Endothelial cell of umbilical vein (primary cell): ENCODE measurements around the gene MGLL. TPM values are rescaled to one million over a fixed set of nuclear protein-coding genes. Genes with fewer than 3 reads are reported as not detected.

Experiments used
- BruUV-seq: library from RNA; stranded (reverse); fragments of 400-500 nt; replicated peaks from 2 replicates; lab custom pipeline; 2021; lab: Mats Ljungman, UMichigan
- CTCF ChIA-PET: fragments of 300-600, 350-600 bp; sonication (Branson Sonifier 250); formaldehyde crosslinking; loops from one replicate; lab custom pipeline; 2021; ENCODE audit warnings: antibody characterized with exemption, inconsistent platforms; lab: Charles Lee
- POLR2A ChIA-PET: fragments of 300-600, 350-600 bp; sonication (Branson Sonifier 250); formaldehyde crosslinking; loops from one replicate; lab custom pipeline; 2021; ENCODE audit warnings: antibody characterized with exemption, inconsistent platforms; lab: Charles Lee
- DNase-seq: peaks from one replicate; pipeline ENCODE4 v3.0.0-alpha.2; 2011; ENCODE audit warnings: low read depth, low spot score
- FAIRE-seq: peaks from 2 replicates; lab custom pipeline; 2011; peaks lifted over from hg19 to GRCh38; lab: Jason Lieb, UNC
- H2AFZ ChIP-seq: 2 replicates; pipeline ENCODE4 v1.6.0; 2012; ENCODE audit warnings: low read depth, low read length, control low read depth, inconsistent platforms
- H3K27ac ChIP-seq: 2 replicates; pipeline ENCODE4 v1.5.1; 2011; ENCODE audit warnings: low read depth, mild to moderate bottlenecking, control low read depth, low read length, moderate library complexity; ENCODE audit not compliant: insufficient read depth
- H3K27me3 ChIP-seq, 2 experiments: 2 replicates each; pipeline versions ENCODE4 v1.6.0 to v1.6.1; 2011; ENCODE audit warnings: low read length in 2 of 2, mixed read lengths in 1 of 2; ENCODE audit not compliant: control insufficient read depth in 2 of 2, insufficient read depth in 2 of 2
- H3K36me3 ChIP-seq, 2 experiments: 2 replicates in 1 of 2; 3 replicates in 1 of 2; pipeline ENCODE4 v1.5.1; 2011; ENCODE audit warnings: low read length in 2 of 2, mild to moderate bottlenecking in 1 of 2, moderate library complexity in 1 of 2; ENCODE audit not compliant: control insufficient read depth in 2 of 2, insufficient read depth in 2 of 2; ENCODE audit errors: extremely low read depth in 1 of 2
- H3K4me1 ChIP-seq: 3 replicates; pipeline ENCODE4 v1.5.1; 2011; ENCODE audit warnings: mild to moderate bottlenecking, low read length; ENCODE audit not compliant: control insufficient read depth, insufficient read depth; ENCODE audit errors: extremely low read depth
- H3K4me2 ChIP-seq: 2 replicates; pipeline ENCODE4 v1.6.1; 2011; ENCODE audit warnings: low read length, control low read depth, mixed read lengths; ENCODE audit not compliant: insufficient read depth
- H3K4me3 ChIP-seq, 3 experiments: fragments of 200-600 bp in 1 of 3; sonication (generic), shearing (Covaris generic) in 1 of 3; replicated peaks in 1 of 3; 2 replicates each; pipeline ENCODE4 v1.5.1; 2011 to 2016; ENCODE audit warnings: control low read depth in 3 of 3, low read length in 3 of 3, mild to moderate bottlenecking in 2 of 3, inconsistent platforms in 1 of 3, low read depth in 1 of 3, moderate library complexity in 1 of 3; ENCODE audit not compliant: insufficient read depth in 1 of 3
- H3K79me2 ChIP-seq: 2 replicates; pipeline ENCODE4 v1.6.0; 2012; ENCODE audit warnings: low read length, inconsistent platforms; ENCODE audit not compliant: control insufficient read depth, insufficient read depth
- H3K9ac ChIP-seq: replicated peaks from 2 replicates; pipeline ENCODE3; 2011; ENCODE audit warnings: low read length, control low read depth; ENCODE audit not compliant: insufficient read depth; ENCODE audit errors: extremely low read depth
- H3K9me1 ChIP-seq: replicated peaks from 3 replicates; pipeline ENCODE4 v1.6.0; 2011; ENCODE audit warnings: mild to moderate bottlenecking, low read length; ENCODE audit not compliant: control insufficient read depth, insufficient read depth; ENCODE audit errors: extremely low read depth
- H3K9me3 ChIP-seq: replicated peaks from 2 replicates; pipeline ENCODE4 v1.5.1; 2012; ENCODE audit warnings: low read length, inconsistent platforms; ENCODE audit not compliant: control insufficient read depth, insufficient read depth
- H4K20me1 ChIP-seq: replicated peaks from 2 replicates; pipeline ENCODE3; 2011; ENCODE audit warnings: mild to moderate bottlenecking, low read length; ENCODE audit not compliant: control insufficient read depth, insufficient read depth; ENCODE audit errors: extremely low read depth
- CTCF ChIP-seq, 2 donors: IDR thresholded peaks; 1 replicate in 1 of 2; 2 replicates in 1 of 2; pipeline ENCODE4 v1.5.1; 2011; ENCODE audit warnings: low read length in 2 of 2, mild to moderate bottlenecking in 2 of 2, moderate library complexity in 2 of 2, control low read depth in 1 of 2, inconsistent platforms in 1 of 2, low read depth in 1 of 2; ENCODE audit not compliant: insufficient read depth in 1 of 2; ENCODE audit errors: extremely low read depth in 1 of 2
- EZH2 ChIP-seq: IDR thresholded peaks from 2 replicates; pipeline ENCODE4 v1.6.1; 2012; ENCODE audit warnings: borderline replicate concordance, low read depth, mild to moderate bottlenecking, moderate library complexity, low read length, inconsistent platforms; ENCODE audit not compliant: severe bottlenecking
- FOS ChIP-seq: IDR thresholded peaks from 2 replicates; pipeline ENCODE4 v1.6.1; 2011; ENCODE audit warnings: mild to moderate bottlenecking, low read length, moderate library complexity, borderline replicate concordance; ENCODE audit not compliant: insufficient read depth
- GATA2 ChIP-seq: IDR thresholded peaks from 2 replicates; pipeline ENCODE4 v1.7.0; 2011; ENCODE audit warnings: low read depth, mild to moderate bottlenecking, moderate library complexity, mixed read lengths, low read length; ENCODE audit not compliant: insufficient read length, insufficient read depth
- JUN ChIP-seq: IDR thresholded peaks from 2 replicates; pipeline ENCODE4 v1.6.1; 2011; ENCODE audit warnings: borderline replicate concordance, low read depth; ENCODE audit not compliant: insufficient read length, insufficient read depth
- MYC ChIP-seq: IDR thresholded peaks from one replicate; pipeline ENCODE4 v1.6.1; 2011; ENCODE audit warnings: mild to moderate bottlenecking, low read depth, low read length
- POLR2A ChIP-seq: IDR thresholded peaks from 2 replicates; pipeline ENCODE4 v1.6.1; 2012; ENCODE audit warnings: low read depth, mild to moderate bottlenecking, control low read depth, low read length
- POLR2AphosphoS5 ChIP-seq: IDR thresholded peaks from 2 replicates; pipeline ENCODE4 v1.6.1; 2012; ENCODE audit warnings: low read depth, mild to moderate bottlenecking, control low read depth, low read length, moderate library complexity; ENCODE audit not compliant: insufficient read depth
- dilution Hi-C: fragments of 300-500 bp; cut with MboI; formaldehyde crosslinking; loops from one replicate; pipeline ENCODE4 v1.15.0; 2019; ENCODE audit warnings: low sequenced_read_pairs; ENCODE audit not compliant: extremely low pct_ligation_motif_present
- intact Hi-C: fragments of 100-400 bp; cut with micrococcal nuclease; formaldehyde crosslinking; loops from one replicate; pipeline ENCODE4 v1.10.0; 2022
- polyA plus RNA-seq, 4 experiments: library from polyadenylated mRNA; depleted of rRNA in 3 of 4; stranded (reverse) in 3 of 4; unstranded in 1 of 4; fragments of >200 nt; gene quantifications; 2 replicates each; pipeline versions ENCODE4 v1.2.1 to v1.2.3, GENCODE V29; 2011 to 2012; ENCODE audit warnings: missing spikeins in 1 of 4
- total RNA-seq: library from RNA; stranded (reverse); gene quantifications from 2 replicates; pipeline ENCODE4 v1.2.3, GENCODE V29; 2021

The MGLL gene
- total and polyA plus RNA-seq, 2 donors (not counting 3 experiments of a cell fraction or from before 2014, with no cell fraction given), result 30.7 to 60.2 TPM

- Histone ChIP-seq H3K4me2 (no peak overlapping the region), H3K79me2 (no peaks in the 10 kb centered on the region), H3K36me3 (no peaks in the 10 kb centered on the region), H3K9me1 (no peaks in the 10 kb centered on the region), H3K27me3 (no peaks in the 10 kb centered on the region), H3K9ac (no peak overlapping the region), H3K9me3 (no peaks in the 10 kb centered on the region), H3K27ac (no peak overlapping the region), H4K20me1 (no peaks in the 10 kb centered on the region), H3K4me1 (peaks cover 3% of the 10 kb centered on the region), H2AFZ (no peak overlapping the region), H3K4me3 (no peak overlapping the region)
- ChIA-PET CTCF (interaction anchor here (0.9 kb wide), 1 partner anchor 10 kb away, joined by 3 read pairs; no protein-coding TSS in a partner anchor), POLR2A (no interaction called here)
- dilution Hi-C loops, result no loop called here
- BruUV-seq, result no TSS peak
- intact Hi-C loops, result no loop called here
- no peak for FAIRE-seq
- no peak for DNase-seq
- TF ChIP-seq POLR2A, result no peak
- no peak for TF ChIP-seq EZH2
- no peak for TF ChIP-seq JUN
- TF ChIP-seq CTCF (IDR thresholded peaks at IDR 0.05; ENCODE audit: extremely low read depth in 1 of 2, insufficient read depth in 1 of 2, low read depth in 1 of 2, low read length in 2 of 2), result no peak
- no peak for TF ChIP-seq MYC
- TF ChIP-seq FOS, result no peak
- TF ChIP-seq POLR2AphosphoS5, result no peak
- TF ChIP-seq GATA2, result no peak
Observed at GRCh38 chr3:127667119-127667681, 155.1 kb downstream of the MGLL start.
